ENCODE data around the gene ZNF581. TPM values are rescaled to one million over a fixed set of nuclear protein-coding genes. Genes with fewer than 3 reads are reported as not detected.

Gene ZNF581
- total and polyA plus RNA-seq, 5 donors from 2014 or later, result 23.7 to 36.6 (median 33.8) TPM

- no peak overlapping the region for H3K4me3 Mint-ChIP-seq
- peaks cover 33% of the 10 kb centered on the region for H3K36me3 Mint-ChIP-seq
- no peak overlapping the region for H3K27ac Mint-ChIP-seq
- Histone ChIP-seq H3K4me3 (ENCODE audit: low read depth, low read length) (no peak overlapping the region), H3K4me1 (ENCODE audit: control insufficient read depth, insufficient read depth, low read length, poor library complexity, severe bottlenecking) (peaks cover 11% of the 10 kb centered on the region), H3K27me3 (ENCODE audit: control insufficient read depth, insufficient read depth, low read length) (no peaks in the 10 kb centered on the region), H3K27ac (ENCODE audit: insufficient read depth, low read length, poor library complexity, severe bottlenecking) (no peak overlapping the region), H3K9me3 (ENCODE audit: control insufficient read depth in 2 of 2, low read length in 2 of 2) (no peaks in the 10 kb centered on the region), H3K36me3 (ENCODE audit: control insufficient read depth, insufficient read depth, low read length) (peaks cover 79% of the 10 kb centered on the region)
- H3K9me3 Mint-ChIP-seq, result no peaks in the 10 kb centered on the region
- no peak for DNase-seq
- peaks cover 5 to 51% (median 11%) of the 10 kb centered on the region in 4 donors for H3K4me1 Mint-ChIP-seq
- no peak for ATAC-seq (ENCODE audit: low read depth in 2 of 2)
- no peaks in the 10 kb centered on the region for H3K27me3 Mint-ChIP-seq
Observed at GRCh38 chr19:55667958-55668357, 24.5 kb downstream of the ZNF581 start.

DNA sequence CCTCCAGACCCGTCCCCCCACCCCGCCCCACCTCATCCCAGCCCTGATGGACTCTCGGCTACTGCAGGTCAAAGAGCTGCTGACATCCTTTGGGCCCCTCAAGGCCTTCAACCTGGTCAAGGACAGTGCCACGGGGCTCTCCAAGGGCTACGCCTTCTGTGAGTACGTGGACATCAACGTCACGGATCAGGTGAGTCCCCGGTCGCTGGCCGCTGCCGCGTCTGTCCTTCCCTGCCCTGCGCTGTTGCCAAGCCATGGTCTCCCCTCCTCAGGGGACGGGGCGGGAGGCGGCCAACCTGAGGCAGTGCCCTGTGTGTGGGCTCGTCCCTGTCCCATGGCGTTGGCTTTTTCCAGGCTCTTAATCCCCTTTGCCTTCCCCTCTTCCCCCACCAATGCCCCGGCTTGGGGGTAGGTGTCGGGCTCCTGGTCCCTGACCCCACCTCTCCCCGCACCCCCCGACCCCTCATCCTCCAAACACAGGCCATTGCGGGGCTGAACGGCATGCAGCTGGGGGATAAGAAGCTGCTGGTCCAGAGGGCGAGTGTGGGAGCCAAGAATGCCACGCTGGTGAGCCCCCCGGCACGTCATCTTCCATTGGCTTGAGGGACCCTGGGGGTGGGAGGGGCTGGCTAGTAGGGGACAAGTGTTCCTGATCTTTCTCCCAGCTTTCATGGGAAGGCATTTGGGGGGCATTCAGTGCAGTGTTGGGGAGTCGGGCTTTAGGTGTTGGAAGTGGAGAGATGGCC is 25.3 kb downstream of the ZNF581 start:
- no peak overlapping the region for H3K4me3 Mint-ChIP-seq
- ATAC-seq (ENCODE audit: low read depth in 2 of 2) (no peak), DNase-seq (no peak)
- no peak overlapping the region for H3K4me3 ChIP-seq (ENCODE audit: low read depth, low read length)
- H3K9me3 Mint-ChIP-seq, result no peaks in the 10 kb centered on the region
- H3K27me3 Mint-ChIP-seq, result no peaks in the 10 kb centered on the region
- H3K4me1 ChIP-seq (ENCODE audit: control insufficient read depth, insufficient read depth, low read length, poor library complexity, severe bottlenecking), result peaks cover 11% of the 10 kb centered on the region
- no peak overlapping the region for H3K27ac ChIP-seq (ENCODE audit: insufficient read depth, low read length, poor library complexity, severe bottlenecking)
- H3K36me3 ChIP-seq (ENCODE audit: control insufficient read depth, insufficient read depth, low read length), result peaks cover 73% of the 10 kb centered on the region
- H3K4me1 Mint-ChIP-seq, result peaks cover 5 to 53% (median 11%) of the 10 kb centered on the region in 4 donors
- H3K36me3 Mint-ChIP-seq, result peaks cover 27% of the 10 kb centered on the region
- no peak overlapping the region for H3K27ac Mint-ChIP-seq
- H3K27me3 ChIP-seq (ENCODE audit: control insufficient read depth, insufficient read depth, low read length), result no peaks in the 10 kb centered on the region
- no peaks in the 10 kb centered on the region for H3K9me3 ChIP-seq (ENCODE audit: control insufficient read depth in 2 of 2, low read length in 2 of 2)

DNA sequence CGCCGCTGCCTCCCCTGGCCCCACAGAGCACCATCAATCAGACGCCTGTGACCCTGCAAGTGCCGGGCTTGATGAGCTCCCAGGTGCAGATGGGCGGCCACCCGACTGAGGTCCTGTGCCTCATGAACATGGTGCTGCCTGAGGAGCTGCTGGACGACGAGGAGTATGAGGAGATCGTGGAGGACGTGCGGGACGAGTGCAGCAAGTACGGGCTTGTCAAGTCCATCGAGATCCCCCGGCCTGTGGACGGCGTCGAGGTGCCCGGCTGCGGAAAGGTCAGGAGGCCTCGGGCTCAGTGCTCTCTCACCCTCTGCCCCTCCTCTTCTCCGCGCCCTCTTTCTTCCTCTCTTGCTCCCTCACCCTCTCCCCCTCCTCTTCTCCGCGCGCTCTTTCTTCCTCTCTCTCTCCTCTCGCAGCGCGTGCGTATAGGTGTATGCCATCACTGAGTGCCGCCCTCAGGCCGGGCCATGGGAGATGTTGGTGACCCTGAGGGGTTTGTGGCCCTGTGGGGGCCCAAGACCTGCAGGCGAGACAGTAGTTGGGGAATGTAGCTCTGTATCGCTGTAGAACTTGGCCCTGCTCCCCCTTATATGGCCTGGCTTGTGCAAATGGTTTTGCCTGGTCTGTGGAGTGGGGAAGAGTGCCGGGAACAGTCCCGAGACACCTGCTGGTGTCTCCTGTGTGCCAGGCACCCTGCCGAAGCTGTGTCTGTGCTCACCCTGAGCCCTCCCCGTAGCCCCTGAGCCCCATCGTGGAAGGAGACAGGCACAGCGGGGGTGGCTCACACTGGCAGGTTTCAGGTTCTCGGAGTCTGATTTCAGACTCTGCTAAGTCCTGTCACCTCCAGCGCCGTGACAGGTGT is 26.2 kb downstream of the ZNF581 start:
- Histone ChIP-seq H3K36me3 (ENCODE audit: control insufficient read depth, insufficient read depth, low read length) (peaks cover 65% of the 10 kb centered on the region), H3K4me3 (ENCODE audit: low read depth, low read length) (no peak overlapping the region), H3K27me3 (ENCODE audit: control insufficient read depth, insufficient read depth, low read length) (no peaks in the 10 kb centered on the region), H3K4me1 (ENCODE audit: control insufficient read depth, insufficient read depth, low read length, poor library complexity, severe bottlenecking) (peaks cover 16% of the 10 kb centered on the region), H3K27ac (ENCODE audit: insufficient read depth, low read length, poor library complexity, severe bottlenecking) (no peak overlapping the region), H3K9me3 (ENCODE audit: control insufficient read depth in 2 of 2, low read length in 2 of 2) (no peaks in the 10 kb centered on the region)
- no peaks in the 10 kb centered on the region for H3K27me3 Mint-ChIP-seq
- DNase-seq (no peak), ATAC-seq (ENCODE audit: low read depth in 2 of 2) (no peak)
- no peak overlapping the region for H3K27ac Mint-ChIP-seq
- peaks cover 21% of the 10 kb centered on the region for H3K36me3 Mint-ChIP-seq
- H3K4me3 Mint-ChIP-seq, result peak overlapping the region in 1 of 4 donors; percentile 61
- H3K9me3 Mint-ChIP-seq, result no peaks in the 10 kb centered on the region
- peaks cover 5 to 53% (median 11%) of the 10 kb centered on the region in 4 donors for H3K4me1 Mint-ChIP-seq

GRCh38 chr19:55670280-55671053 is 27.0 kb downstream of the ZNF581 start:
- Mint-ChIP-seq H3K4me3 (peak overlapping the region in 3 of 4 donors; percentile 21 to 86 (median 61)), H3K4me1 (peaks cover 8 to 51% (median 11%) of the 10 kb centered on the region in 4 donors), H3K27ac (no peak overlapping the region), H3K9me3 (no peaks in the 10 kb centered on the region), H3K36me3 (peaks cover 18% of the 10 kb centered on the region), H3K27me3 (no peaks in the 10 kb centered on the region)
- Histone ChIP-seq H3K4me3 (ENCODE audit: low read depth, low read length) (no peak overlapping the region), H3K9me3 (ENCODE audit: control insufficient read depth in 2 of 2, low read length in 2 of 2) (no peaks in the 10 kb centered on the region), H3K27me3 (ENCODE audit: control insufficient read depth, insufficient read depth, low read length) (no peaks in the 10 kb centered on the region), H3K4me1 (ENCODE audit: control insufficient read depth, insufficient read depth, low read length, poor library complexity, severe bottlenecking) (peaks cover 19% of the 10 kb centered on the region), H3K27ac (ENCODE audit: insufficient read depth, low read length, poor library complexity, severe bottlenecking) (peak overlapping the region; percentile 19), H3K36me3 (ENCODE audit: control insufficient read depth, insufficient read depth, low read length) (peaks cover 60% of the 10 kb centered on the region)
- ATAC-seq (ENCODE audit: low read depth in 2 of 2) (no peak), DNase-seq (peak in 2 of 3 donors; percentile 22 to 27)

GRCh38 chr19:55671054-55671378 is 27.6 kb downstream of the ZNF581 start:
- Mint-ChIP-seq H3K27me3 (no peaks in the 10 kb centered on the region), H3K36me3 (peaks cover 16% of the 10 kb centered on the region), H3K27ac (peak overlapping the region in 1 of 3 donors; percentile 52), H3K9me3 (no peaks in the 10 kb centered on the region), H3K4me1 (peaks cover 13 to 53% (median 17%) of the 10 kb centered on the region in 4 donors), H3K4me3 (peak overlapping the region in 2 of 4 donors; percentile 59 to 86)
- Histone ChIP-seq H3K36me3 (ENCODE audit: control insufficient read depth, insufficient read depth, low read length) (peaks cover 57% of the 10 kb centered on the region), H3K27ac (ENCODE audit: insufficient read depth, low read length, poor library complexity, severe bottlenecking) (peak overlapping the region; percentile 19), H3K4me3 (ENCODE audit: low read depth, low read length) (no peak overlapping the region), H3K9me3 (ENCODE audit: control insufficient read depth in 2 of 2, low read length in 2 of 2) (no peaks in the 10 kb centered on the region), H3K27me3 (ENCODE audit: control insufficient read depth, insufficient read depth, low read length) (no peaks in the 10 kb centered on the region), H3K4me1 (ENCODE audit: control insufficient read depth, insufficient read depth, low read length, poor library complexity, severe bottlenecking) (peaks cover 24% of the 10 kb centered on the region)
- no peak for DNase-seq
- ATAC-seq (ENCODE audit: low read depth in 2 of 2), result no peak

DNA sequence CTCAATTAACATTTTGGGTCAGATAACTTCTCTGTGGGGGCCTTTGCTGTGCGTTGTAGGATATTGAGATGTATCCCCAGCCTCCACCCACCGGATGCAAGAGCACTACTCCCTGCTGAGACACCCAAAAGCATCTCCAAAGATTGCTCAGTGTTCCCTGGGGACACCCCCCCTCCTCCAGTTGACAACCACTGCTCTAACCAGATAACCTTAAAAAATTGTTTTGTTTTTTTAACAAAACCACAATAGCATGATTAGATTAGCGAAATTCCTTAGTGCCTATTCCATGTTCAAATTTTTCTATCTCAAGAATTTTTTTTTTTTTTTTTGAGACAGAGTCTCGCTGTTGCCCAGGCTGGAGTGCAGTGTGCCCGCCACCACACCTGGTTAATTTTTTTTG is 29.0 kb downstream of the ZNF581 start:
- Histone ChIP-seq H3K27ac (ENCODE audit: insufficient read depth, low read length, poor library complexity, severe bottlenecking) (peak overlapping the region; percentile 6), H3K9me3 (ENCODE audit: control insufficient read depth in 2 of 2, low read length in 2 of 2) (no peaks in the 10 kb centered on the region), H3K27me3 (ENCODE audit: control insufficient read depth, insufficient read depth, low read length) (no peaks in the 10 kb centered on the region), H3K4me3 (ENCODE audit: low read depth, low read length) (no peak overlapping the region), H3K36me3 (ENCODE audit: control insufficient read depth, insufficient read depth, low read length) (peaks cover 48% of the 10 kb centered on the region), H3K4me1 (ENCODE audit: control insufficient read depth, insufficient read depth, low read length, poor library complexity, severe bottlenecking) (peaks cover 38% of the 10 kb centered on the region)
- Mint-ChIP-seq H3K36me3 (peaks cover 15% of the 10 kb centered on the region), H3K4me1 (peaks cover 19 to 56% (median 24%) of the 10 kb centered on the region in 4 donors), H3K27me3 (no peaks in the 10 kb centered on the region), H3K9me3 (peaks cover 0 to 3% (median 0%) of the 10 kb centered on the region in 7 donors), H3K4me3 (peak overlapping the region in 3 of 4 donors; percentile 6 to 76 (median 44)), H3K27ac (no peak overlapping the region)
- no peak for ATAC-seq (ENCODE audit: low read depth in 2 of 2)
- DNase-seq, result no peak

- H3K4me1 ChIP-seq (ENCODE audit: control insufficient read depth, insufficient read depth, low read length, poor library complexity, severe bottlenecking), result peaks cover 45% of the 10 kb centered on the region
- no peaks in the 10 kb centered on the region for H3K27me3 ChIP-seq (ENCODE audit: control insufficient read depth, insufficient read depth, low read length)
- H3K36me3 ChIP-seq (ENCODE audit: control insufficient read depth, insufficient read depth, low read length), result peaks cover 44% of the 10 kb centered on the region
- Mint-ChIP-seq H3K4me3 (peak overlapping the region; percentile 47 to 76 (median 56)), H3K36me3 (peaks cover 19% of the 10 kb centered on the region), H3K27me3 (no peaks in the 10 kb centered on the region), H3K9me3 (peaks cover 0 to 3% (median 0%) of the 10 kb centered on the region in 7 donors), H3K27ac (peak overlapping the region in 2 of 3 donors; percentile 38 to 42), H3K4me1 (peaks cover 19 to 62% (median 29%) of the 10 kb centered on the region in 4 donors)
- ATAC-seq (ENCODE audit: low read depth in 2 of 2) (no peak), DNase-seq (no peak)
- no peak overlapping the region for H3K4me3 ChIP-seq (ENCODE audit: low read depth, low read length)
- no peaks in the 10 kb centered on the region for H3K9me3 ChIP-seq (ENCODE audit: control insufficient read depth in 2 of 2, low read length in 2 of 2)
- H3K27ac ChIP-seq (ENCODE audit: insufficient read depth, low read length, poor library complexity, severe bottlenecking), result peak overlapping the region; percentile 85
Observed at GRCh38 chr19:55673465-55673864, 30.0 kb downstream of the ZNF581 start.
